ENCODE data around the gene ARMC2. TPM values are rescaled to one million over a fixed set of nuclear protein-coding genes. Genes with fewer than 3 reads are reported as not detected.
A peak's percentile ranks its signal among the peaks of the same experiment; 100 is the strongest.
"Not testable (repeated sequence)": the region's sequence is repeated elsewhere in the genome, so short reads cannot be mapped to it uniquely, and the experiment has no call there.

The ARMC2 gene
- polyA plus RNA-seq, 4 donors: 8.9 to 12.8 (median 11.6) TPM

GRCh38 chr6:108978638-108979037 is 130.4 kb downstream of the ARMC2 start:
- DNase-seq (ENCODE audit: low read depth in 4 of 4, low spot score in 3 of 4): not testable (repeated sequence)

GRCh38 chr6:108982154-108983113 is 134.2 kb downstream of the ARMC2 start:
- DNase-seq (ENCODE audit: low read depth in 4 of 4, low spot score in 3 of 4): no peak

- DNase-seq (ENCODE audit: low read depth in 4 of 4, low spot score in 3 of 4): no peak
These were observed 134.9 kb downstream of the ARMC2 start for GRCh38 chr6:108983151-108983550.

- DNase-seq (ENCODE audit: low read depth in 4 of 4, low spot score in 3 of 4): no peak
These were observed 137.1 kb downstream of the ARMC2 start for GRCh38 chr6:108985301-108985700.

- no peak for DNase-seq (ENCODE audit: low read depth in 4 of 4, low spot score in 3 of 4)
These were observed 138.9 kb downstream of the ARMC2 start for GRCh38 chr6:108987156-108987555.

- no peak for DNase-seq (ENCODE audit: low read depth in 4 of 4, low spot score in 3 of 4)
These were observed 140.1 kb downstream of the ARMC2 start for GRCh38 chr6:108988296-108988695.

GRCh38 chr6:108988765-108989164 is 140.5 kb downstream of the ARMC2 start:
- no peak for DNase-seq (ENCODE audit: low read depth in 4 of 4, low spot score in 3 of 4)

GRCh38 chr6:108989700-108990099 is 141.5 kb downstream of the ARMC2 start:
- no peak for DNase-seq (ENCODE audit: low read depth in 4 of 4, low spot score in 3 of 4)

GRCh38 chr6:108993876-108994275 is 145.7 kb downstream of the ARMC2 start:
- no peak for DNase-seq (ENCODE audit: low read depth in 4 of 4, low spot score in 3 of 4)

GRCh38 chr6:108995296-108995695 is 147.1 kb downstream of the ARMC2 start:
- no peak for DNase-seq (ENCODE audit: low read depth in 4 of 4, low spot score in 3 of 4)

GRCh38 chr6:108996208-108996607 is 148.0 kb downstream of the ARMC2 start:
- DNase-seq (ENCODE audit: low read depth in 4 of 4, low spot score in 3 of 4): no peak

GRCh38 chr6:108998485-108998884 is 150.3 kb downstream of the ARMC2 start:
- DNase-seq (ENCODE audit: low read depth in 4 of 4, low spot score in 3 of 4): no peak

- no peak for DNase-seq (ENCODE audit: low read depth in 4 of 4, low spot score in 3 of 4)
These were observed 151.2 kb downstream of the ARMC2 start for GRCh38 chr6:108999428-108999827.

- DNase-seq (ENCODE audit: low read depth in 4 of 4, low spot score in 3 of 4): no peak
These were observed 152.1 kb downstream of the ARMC2 start for GRCh38 chr6:109000289-109000688.

- DNase-seq (ENCODE audit: low read depth in 4 of 4, low spot score in 3 of 4): peak in 1 of 4 donors; percentile 16
These were observed 153.2 kb downstream of the ARMC2 start for GRCh38 chr6:109001291-109001894.

GRCh38 chr6:109002051-109002697 is 154.0 kb downstream of the ARMC2 start:
- DNase-seq (ENCODE audit: low read depth in 4 of 4, low spot score in 3 of 4): no peak

- DNase-seq (ENCODE audit: low read depth in 4 of 4, low spot score in 3 of 4): no peak
These were observed 154.7 kb downstream of the ARMC2 start for GRCh38 chr6:109002882-109003281.

- no peak for DNase-seq (ENCODE audit: low read depth in 4 of 4, low spot score in 3 of 4)
These were observed 158.6 kb downstream of the ARMC2 start for GRCh38 chr6:109006818-109007217.

GRCh38 chr6:109007521-109007920 is 159.3 kb downstream of the ARMC2 start:
- DNase-seq (ENCODE audit: low read depth in 4 of 4, low spot score in 3 of 4): no peak

- DNase-seq (ENCODE audit: low read depth in 4 of 4, low spot score in 3 of 4): no peak
These were observed 159.8 kb downstream of the ARMC2 start for GRCh38 chr6:109008054-109008453.

GRCh38 chr6:109008537-109009235 is 160.5 kb downstream of the ARMC2 start:
- peak; percentile 28 to 42 (median 39) for DNase-seq (ENCODE audit: low read depth in 4 of 4, low spot score in 3 of 4)

Measured in right renal pelvis (tissue), 4 donors.